TTC549 (cell line): ENCODE data around the gene MUC12.
"Not testable (repeated sequence)": the region's sequence is repeated elsewhere in the genome, so short reads cannot be mapped to it uniquely, and the experiment has no call there.

Source experiments
- FAIRE-seq: peaks from 2 replicates; lab custom pipeline; 2012; peaks lifted over from hg19 to GRCh38; lab: Jason Lieb, UNC

Gene MUC12

GRCh38 chr7:100985033-100985797 lies 15.8 kb downstream of the MUC12 start:
- FAIRE-seq: not testable (repeated sequence)

- FAIRE-seq: no peak
Measured at GRCh38 chr7:100991631-100992030, 22.3 kb downstream of the MUC12 start.

GRCh38 chr7:100992280-100992679 lies 22.9 kb downstream of the MUC12 start:
- FAIRE-seq: not testable (repeated sequence)

- not testable (repeated sequence) for FAIRE-seq
Measured at GRCh38 chr7:100994671-100995070, 25.3 kb downstream of the MUC12 start.

- not testable (repeated sequence) for FAIRE-seq
Measured at GRCh38 chr7:100998530-100998929, 29.2 kb downstream of the MUC12 start.

- FAIRE-seq: not testable (repeated sequence)
Measured at GRCh38 chr7:100999334-100999733, 30.0 kb downstream of the MUC12 start.

- FAIRE-seq: not testable (repeated sequence)
Measured at GRCh38 chr7:101000025-101000424, 30.7 kb downstream of the MUC12 start.

GRCh38 chr7:101002333-101002732 lies 33.0 kb downstream of the MUC12 start:
- not testable (repeated sequence) for FAIRE-seq

GRCh38 chr7:101007361-101007760 lies 38.0 kb downstream of the MUC12 start:
- not testable (repeated sequence) for FAIRE-seq

GRCh38 chr7:101009629-101010028 lies 40.3 kb downstream of the MUC12 start:
- FAIRE-seq: no peak

- FAIRE-seq: no peak
Measured at GRCh38 chr7:101012931-101013330, 43.6 kb downstream of the MUC12 start.

GRCh38 chr7:101015626-101016025 lies 46.3 kb downstream of the MUC12 start:
- no peak for FAIRE-seq

- FAIRE-seq: no peak
Measured at GRCh38 chr7:101017064-101017777, 47.9 kb downstream of the MUC12 start.

GRCh38 chr7:101018271-101019167 lies 49.2 kb downstream of the MUC12 start:
- FAIRE-seq: no peak

- FAIRE-seq: no peak
Measured at GRCh38 chr7:101020444-101020843, 51.1 kb downstream of the MUC12 start.

GRCh38 chr7:101021703-101022102 lies 52.3 kb downstream of the MUC12 start:
- FAIRE-seq: no peak

GRCh38 chr7:101023839-101024238 lies 54.5 kb downstream of the MUC12 start:
- FAIRE-seq: no peak

- no peak for FAIRE-seq
Measured at GRCh38 chr7:101031082-101031481, 61.7 kb downstream of the MUC12 start.

- FAIRE-seq: no peak
Measured at GRCh38 chr7:101035941-101036340, 66.6 kb downstream of the MUC12 start.

- not testable (repeated sequence) for FAIRE-seq
Measured at GRCh38 chr7:101041283-101041682, 71.9 kb downstream of the MUC12 start.

- no peak for FAIRE-seq
Measured at GRCh38 chr7:101058355-101058754, 89.0 kb downstream of the MUC12 start.

GRCh38 chr7:101059620-101059942 lies 90.2 kb downstream of the MUC12 start:
- no peak for FAIRE-seq

- no peak for FAIRE-seq
Measured at GRCh38 chr7:101060992-101061391, 91.6 kb downstream of the MUC12 start.
